GM18873 (cell line): Measurements from ENCODE around the gene OR6C74.

ENCODE experiments used
- ATAC-seq: cut with Tn5 transposase; IDR thresholded peaks from one replicate; pipeline ENCODE4 v1.9.1; 2021; ENCODE audit warnings: mild to moderate bottlenecking, moderate library complexity, moderate number of reproducible peaks; ENCODE audit not compliant: unreplicated experiment, low FRiP score

Gene OR6C74

DNA sequence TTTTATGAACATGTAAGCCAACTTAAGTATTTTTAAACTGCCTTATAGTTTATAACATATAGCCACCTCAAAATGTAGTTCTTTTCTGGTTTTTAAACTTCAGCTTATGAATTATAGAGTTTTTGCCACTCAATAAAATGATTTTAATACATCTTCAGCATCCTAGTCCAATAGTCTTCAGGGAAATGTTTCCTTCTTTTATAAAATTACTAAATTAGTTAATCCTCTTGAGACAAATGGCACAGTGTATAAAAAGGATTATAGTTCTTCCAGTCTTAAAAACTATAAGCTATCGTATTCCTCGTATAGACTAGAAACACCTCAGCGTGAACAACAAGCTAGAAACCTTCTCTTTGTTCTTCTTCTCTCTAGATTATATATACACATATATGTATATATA, at the start of gene OR6C74:
TSS of gene OR6C74 (plus strand) at position 301 of the 400 bp plus-strand sequence. CDS start 2,679 bp downstream, outside the sequence.
- ATAC-seq, result no peak

DNA sequence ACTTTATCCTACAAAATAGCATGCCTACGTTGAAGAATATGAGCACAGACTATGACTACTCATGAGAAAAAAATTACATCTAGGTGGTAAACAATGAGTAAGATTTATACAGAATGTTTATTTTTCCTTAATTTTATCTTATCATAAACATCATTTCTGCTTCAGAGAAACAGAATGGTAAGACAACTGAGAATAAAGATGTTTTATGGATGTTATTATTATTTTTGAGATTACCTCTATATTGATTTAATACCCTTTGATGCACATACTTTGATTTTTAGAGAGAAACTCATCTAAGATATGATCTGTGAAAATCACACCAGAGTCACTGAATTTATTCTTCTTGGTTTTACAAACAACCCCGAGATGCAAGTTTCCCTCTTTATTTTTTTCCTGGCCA, 23.7 kb upstream of the OR6C74 start, which contains the start of gene OR10A7:
TSS of gene OR10A7 (plus strand) at position 301 of the 400 bp plus-strand sequence. CDS start at position 301, 0 bp downstream.
- no peak for ATAC-seq

DNA sequence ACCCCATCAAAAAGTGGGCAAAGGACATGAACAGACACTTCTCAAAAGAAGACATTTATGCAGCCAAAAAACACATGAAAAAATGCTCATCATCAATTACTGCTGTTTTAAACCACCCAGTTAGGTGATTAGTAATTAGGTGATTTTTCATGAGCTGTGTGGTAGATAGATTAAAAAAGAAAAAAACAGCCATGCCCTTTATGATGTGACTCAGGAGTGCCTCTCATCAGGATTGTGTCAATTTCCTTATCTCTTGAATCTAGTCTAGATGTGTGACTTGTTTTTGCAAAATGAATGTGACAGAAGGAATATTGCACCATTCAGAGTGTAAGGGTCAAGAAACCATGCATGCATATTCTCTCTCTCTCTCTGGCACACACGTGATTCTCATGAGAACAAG, 17.9 kb upstream of the OR6C74 start:
- no peak for ATAC-seq

DNA sequence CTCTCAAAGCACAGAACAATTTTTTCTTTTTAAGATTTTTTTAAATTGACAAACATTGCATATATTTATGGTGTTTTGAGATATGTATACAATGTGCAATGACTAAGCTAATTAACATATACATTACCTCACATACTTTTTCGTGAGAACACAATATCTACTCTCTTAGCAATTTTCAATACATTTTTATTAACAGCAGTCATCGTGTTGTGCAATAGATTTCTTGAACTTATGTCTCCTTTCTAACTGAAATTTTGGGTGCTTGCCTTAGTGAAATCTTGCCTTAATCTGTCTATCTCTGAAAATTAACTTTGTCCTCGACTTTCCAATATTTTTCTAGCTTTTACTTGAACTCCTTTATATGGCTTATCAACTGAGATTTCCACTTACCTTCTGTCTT, 16.8 kb upstream of the OR6C74 start:
- ATAC-seq, result no peak

DNA sequence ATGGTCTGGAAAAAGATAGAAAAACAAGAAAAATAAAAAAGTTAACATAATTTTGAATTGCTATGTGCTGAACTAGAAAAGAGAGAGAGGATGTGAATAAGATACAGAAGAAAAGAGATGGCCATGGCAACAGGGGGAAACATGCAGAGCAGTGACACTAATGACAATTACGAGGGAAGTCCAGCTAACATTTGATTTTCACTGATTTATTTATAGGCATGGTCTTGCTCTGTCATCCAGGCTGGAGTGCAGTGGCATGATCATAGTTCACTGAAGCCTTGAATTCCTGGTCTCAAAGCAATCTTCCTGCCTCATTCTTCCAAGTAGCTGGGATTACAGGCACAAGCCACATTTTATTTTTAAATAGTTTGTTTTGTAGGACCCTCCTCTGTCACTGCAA, 1.8 kb downstream of the OR6C74 start:
- no peak for ATAC-seq

DNA sequence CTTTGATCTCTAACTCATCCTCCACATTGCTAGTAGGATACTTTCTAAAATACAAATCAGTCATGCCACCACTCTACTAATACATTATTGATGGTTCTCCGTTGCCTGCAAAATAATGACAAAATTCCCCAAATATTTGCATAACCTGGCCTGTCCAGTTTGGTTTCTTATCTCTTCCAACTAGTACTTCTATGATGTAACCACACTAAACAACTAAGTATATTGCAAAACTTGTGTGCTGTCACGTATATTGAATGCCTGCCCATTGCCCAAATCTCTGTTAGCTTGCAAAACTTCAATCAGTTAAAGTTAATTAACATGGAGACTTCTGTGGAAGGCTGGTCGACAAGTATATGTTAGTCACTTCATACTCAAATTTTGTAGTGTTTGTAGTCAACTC, 6.5 kb downstream of the OR6C74 start:
- no peak for ATAC-seq

DNA sequence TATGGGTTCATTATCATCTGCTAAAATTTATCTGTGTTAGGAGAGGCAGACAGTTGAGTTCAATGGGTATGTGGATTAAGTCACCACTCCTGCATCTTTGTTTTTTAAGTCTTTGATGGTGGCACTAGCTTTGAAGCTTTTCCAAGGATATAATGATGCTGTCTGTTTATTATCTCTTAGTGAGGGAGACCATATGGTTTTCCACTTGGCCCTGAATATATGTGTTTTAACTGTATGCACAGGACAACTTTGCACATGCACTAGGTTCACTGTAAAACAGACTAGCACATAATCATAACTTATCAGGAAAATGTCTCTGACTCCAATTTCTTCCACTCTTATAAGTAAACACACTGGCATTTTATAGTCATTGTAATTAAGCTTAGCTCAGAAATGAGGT, 8.9 kb downstream of the OR6C74 start:
- ATAC-seq, result no peak

DNA sequence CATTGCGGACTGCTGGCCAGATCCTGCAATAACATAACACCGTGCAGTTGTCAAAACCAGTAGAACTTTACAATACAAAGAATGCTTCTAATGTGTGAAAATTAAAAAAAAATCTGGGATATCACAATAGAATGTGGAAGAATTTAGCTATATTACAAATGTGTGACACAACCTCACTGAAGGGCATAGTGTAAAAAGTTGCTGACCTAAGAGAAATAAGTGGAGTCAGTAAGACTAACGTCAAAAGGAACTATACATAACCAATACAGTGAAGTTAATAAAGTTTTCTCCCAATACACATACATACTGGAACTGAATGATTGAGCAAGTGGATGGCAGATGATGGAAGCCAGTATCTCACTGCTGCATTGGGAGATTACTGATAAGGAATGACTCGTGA, 12.4 kb downstream of the OR6C74 start:
- no peak for ATAC-seq

DNA sequence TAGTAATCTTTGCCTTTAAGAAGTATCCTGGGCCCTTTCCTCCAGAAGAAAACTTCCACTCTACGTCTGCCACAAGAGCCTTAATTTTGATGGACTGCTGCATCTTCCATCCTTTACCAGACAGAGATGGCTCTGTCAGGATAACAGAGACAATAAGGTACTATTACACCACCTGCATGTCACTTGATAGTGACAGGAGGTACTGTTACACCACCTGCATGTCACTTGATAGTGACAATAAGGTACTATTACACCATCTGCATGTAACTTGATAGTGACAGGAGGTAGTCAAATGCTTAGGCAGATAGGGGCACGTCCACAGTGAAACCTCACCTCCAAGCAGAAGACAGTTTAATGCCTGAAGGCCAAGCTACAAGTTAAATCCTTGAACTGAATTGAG, 13.9 kb downstream of the OR6C74 start:
- ATAC-seq, result no peak

DNA sequence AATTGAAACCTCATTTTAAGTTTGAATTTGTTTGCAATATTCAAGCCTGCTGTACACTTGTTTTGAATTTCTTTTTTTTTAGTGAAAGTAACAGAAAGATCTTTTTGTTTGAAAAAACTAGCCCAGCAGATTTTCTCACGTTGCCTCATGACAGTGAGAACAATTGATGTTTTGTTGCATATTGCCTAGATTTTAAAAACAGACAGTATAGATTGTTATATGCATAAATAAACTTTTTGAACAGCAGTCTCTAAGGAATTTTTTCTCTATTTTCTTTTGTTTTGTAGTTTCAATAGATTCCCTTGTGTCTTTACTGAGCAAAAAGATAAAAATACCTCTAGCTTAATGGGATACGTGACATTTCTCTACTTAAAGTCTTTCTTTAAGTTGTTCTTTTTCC, 36.6 kb downstream of the OR6C74 start:
- no peak for ATAC-seq

DNA sequence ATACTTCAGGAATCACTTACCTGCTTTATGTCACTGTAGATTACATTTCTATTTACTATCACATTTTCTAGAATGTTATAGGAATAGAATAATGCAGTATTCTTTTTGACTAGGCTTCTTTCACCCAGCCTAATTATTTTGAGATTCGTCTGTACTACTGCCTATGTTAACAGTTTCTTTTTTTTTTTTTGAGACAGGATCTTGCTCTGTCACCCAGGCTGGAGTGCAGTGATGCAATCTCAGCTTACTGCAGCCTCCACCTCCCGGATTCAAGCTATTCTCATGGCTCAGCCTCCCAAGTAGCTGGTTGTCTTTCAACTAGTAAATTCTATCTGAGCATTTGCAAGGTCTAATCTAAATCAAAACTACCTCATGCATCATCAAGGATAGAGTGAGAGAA, 45.6 kb downstream of the OR6C74 start:
- ATAC-seq, result no peak
